ENCODE results near the gene RPS6KA3. TPM values are rescaled to one million over a fixed set of nuclear protein-coding genes. Genes with fewer than 3 reads are reported as not detected.
A peak's percentile ranks its signal among the peaks of the same experiment; 100 is the strongest.

The RPS6KA3 gene
- total RNA-seq (10 to 100 TPM; 43.9 to 52.7 TPM), polyA plus RNA-seq (10 to 100 TPM in 1 of 2 donors, 1 to 10 TPM in 1; 7.9 to 11.5 TPM)
- long read RNA-seq, donor 1, partial matches to known transcripts = 7 of 17 reads
- long read RNA-seq, donor 1, other reads (novel, unspliced or antisense) = 8 of 17 reads
- long read RNA-seq, donor 2, full-length matches to known transcripts = 21 of 38 reads
- long read RNA-seq, donor 2, partial matches to known transcripts = 3 of 38 reads
- long read RNA-seq, donor 2, other reads (novel, unspliced or antisense) = 14 of 38 reads

DNA sequence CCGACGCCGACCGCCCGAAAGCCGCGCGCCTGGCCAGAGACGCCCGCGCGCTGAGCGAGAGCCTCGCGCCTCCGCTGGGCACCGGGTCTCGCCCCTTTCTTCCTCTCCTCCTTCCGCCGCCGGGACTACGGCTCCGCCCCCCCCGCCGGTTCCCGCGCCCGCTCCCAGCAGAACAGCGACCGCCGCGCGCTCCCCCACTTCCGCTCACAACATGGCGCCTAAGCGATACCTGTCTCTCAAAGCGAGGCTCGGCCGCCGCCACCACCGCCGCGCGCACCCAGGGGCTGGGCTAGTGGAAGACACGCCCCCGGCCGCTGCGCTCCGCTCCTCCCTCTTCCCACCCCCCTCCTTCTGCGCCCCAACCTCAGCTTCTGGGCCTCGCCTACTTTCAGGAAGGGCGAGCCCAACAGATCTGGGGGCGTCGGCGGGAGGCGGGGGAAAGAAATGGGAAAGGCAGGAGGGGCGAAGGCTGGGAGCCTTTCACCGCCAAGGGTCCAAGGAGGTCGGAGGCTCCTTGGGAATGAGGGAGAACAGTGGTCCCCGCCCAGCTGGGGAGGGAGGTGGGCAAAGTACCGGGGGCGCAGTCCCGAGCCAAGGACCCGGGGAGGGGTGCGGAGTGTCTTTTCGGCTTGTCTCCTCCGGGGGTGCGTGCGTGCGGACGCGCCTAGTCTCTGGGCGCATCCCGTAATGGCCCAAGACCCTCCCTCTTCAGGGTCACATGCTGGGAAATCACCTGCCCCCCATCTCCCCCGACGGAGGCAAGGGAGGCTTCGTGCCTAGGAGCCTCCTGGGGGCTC, at the start of gene RPS6KA3:
Gene RPS6KA3, minus strand, starts transcription at position 100 of the 797 bp plus-strand sequence. CDS start 277 bp downstream, outside the sequence.
- no peaks in the 10 kb centered on the region for H3K4me1 ChIP-seq (ENCODE audit: control insufficient read depth in 1 of 2, insufficient read depth in 2 of 2, low read length in 2 of 2)
- intact Hi-C loops (cut with DNase I) = no loop called here
- H3K36me3 ChIP-seq (ENCODE audit: control insufficient read depth in 1 of 2, insufficient read depth in 2 of 2, low read length in 1 of 2) = no peaks in the 10 kb centered on the region
- ATAC-seq (ENCODE audit: low FRiP score) = peak; percentile 96
- H3K9me3 ChIP-seq (ENCODE audit: control insufficient read depth, low read length) = no peaks in the 10 kb centered on the region
- peak within 1 kb of the TSS in 1 of 2 donors; percentile 66 for H3K27ac ChIP-seq (ENCODE audit: low read depth in 1 of 2, low read length in 2 of 2)
- WGBS, 2 donors = 1 to 22% methylated on average over 51 to 77 of the region's 77 CpGs
- no peaks in the 10 kb centered on the region for H3K27me3 ChIP-seq (ENCODE audit: control insufficient read depth in 1 of 2, insufficient read depth in 2 of 2, low read length in 1 of 2)
- peak; percentile 93 to 96 for DNase-seq
- peak within 1 kb of the TSS; percentile 38 to 82 for H3K4me3 ChIP-seq (ENCODE audit: low read length in 2 of 2)

DNA sequence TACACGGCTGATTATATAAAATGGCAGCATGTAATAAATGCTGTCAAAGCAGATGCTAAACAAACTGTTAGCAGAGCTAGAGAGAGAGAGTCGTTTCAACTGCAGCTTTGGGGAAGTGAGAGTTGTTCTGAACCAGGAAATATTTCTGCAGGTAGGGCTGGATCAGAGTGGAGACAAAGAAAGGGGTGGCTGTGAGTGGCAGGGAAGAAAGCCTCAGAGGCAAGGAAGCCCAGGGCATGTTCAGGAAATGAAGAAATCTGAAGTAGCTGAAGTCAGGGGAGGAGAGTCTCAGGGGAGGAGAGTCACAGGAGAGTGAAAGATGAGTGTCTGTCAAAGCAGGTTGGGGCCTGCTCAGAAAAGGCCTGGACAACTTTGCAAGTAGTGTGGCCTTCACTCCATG, 48.4 kb upstream of the RPS6KA3 start:
- ATAC-seq (ENCODE audit: low FRiP score) (no peak), DNase-seq (no peak)
- Histone ChIP-seq H3K36me3 (ENCODE audit: control insufficient read depth in 1 of 2, insufficient read depth in 2 of 2, low read length in 1 of 2) (no peaks in the 10 kb centered on the region), H3K4me1 (ENCODE audit: control insufficient read depth in 1 of 2, insufficient read depth in 2 of 2, low read length in 2 of 2) (no peaks in the 10 kb centered on the region), H3K27me3 (ENCODE audit: control insufficient read depth in 1 of 2, insufficient read depth in 2 of 2, low read length in 1 of 2) (no peaks in the 10 kb centered on the region), H3K27ac (ENCODE audit: low read depth in 1 of 2, low read length in 2 of 2) (no peak overlapping the region), H3K9me3 (ENCODE audit: control insufficient read depth, low read length) (no peaks in the 10 kb centered on the region), H3K4me3 (ENCODE audit: low read length in 2 of 2) (no peak overlapping the region)
- intact Hi-C loops (cut with DNase I) = no loop called here
- 55 to 61% methylated on average over 2 of the region's 2 CpGs for WGBS, 2 donors

GRCh38 chrX:20313899-20314298, 47.2 kb upstream of the RPS6KA3 start:
- Histone ChIP-seq H3K36me3 (ENCODE audit: control insufficient read depth in 1 of 2, insufficient read depth in 2 of 2, low read length in 1 of 2) (no peaks in the 10 kb centered on the region), H3K9me3 (ENCODE audit: control insufficient read depth, low read length) (no peaks in the 10 kb centered on the region), H3K4me1 (ENCODE audit: control insufficient read depth in 1 of 2, insufficient read depth in 2 of 2, low read length in 2 of 2) (no peaks in the 10 kb centered on the region), H3K4me3 (ENCODE audit: low read length in 2 of 2) (no peak overlapping the region), H3K27me3 (ENCODE audit: control insufficient read depth in 1 of 2, insufficient read depth in 2 of 2, low read length in 1 of 2) (no peaks in the 10 kb centered on the region), H3K27ac (ENCODE audit: low read depth in 1 of 2, low read length in 2 of 2) (no peak overlapping the region)
- WGBS, 2 donors = 93 to 94% methylated on average over 1 of the region's 1 CpG
- no peak for ATAC-seq (ENCODE audit: low FRiP score)
- intact Hi-C loops (cut with DNase I) = no loop called here
- no peak for DNase-seq

DNA sequence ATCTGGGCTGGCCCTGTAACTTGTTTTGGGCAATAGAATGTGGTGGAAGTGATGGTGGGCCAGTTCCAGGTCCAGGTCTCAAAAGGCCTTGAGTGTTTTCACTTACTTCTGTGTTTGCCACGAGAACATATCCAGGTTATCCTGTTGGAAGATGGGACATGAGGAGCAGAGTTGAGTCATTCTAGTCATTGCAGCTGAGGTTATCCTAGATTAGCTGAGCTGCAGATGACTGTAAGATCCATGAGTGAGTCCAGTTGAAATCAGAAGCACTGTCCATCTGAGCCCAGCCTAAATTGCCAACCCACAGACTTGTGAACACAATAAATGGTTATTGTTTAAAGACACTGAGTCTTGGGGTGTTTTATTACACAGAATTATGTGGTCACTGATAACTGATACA, 45.3 kb upstream of the RPS6KA3 start:
- no peak overlapping the region for H3K4me3 ChIP-seq (ENCODE audit: low read length in 2 of 2)
- no peaks in the 10 kb centered on the region for H3K27me3 ChIP-seq (ENCODE audit: control insufficient read depth in 1 of 2, insufficient read depth in 2 of 2, low read length in 1 of 2)
- no peaks in the 10 kb centered on the region for H3K36me3 ChIP-seq (ENCODE audit: control insufficient read depth in 1 of 2, insufficient read depth in 2 of 2, low read length in 1 of 2)
- no peaks in the 10 kb centered on the region for H3K4me1 ChIP-seq (ENCODE audit: control insufficient read depth in 1 of 2, insufficient read depth in 2 of 2, low read length in 2 of 2)
- no peaks in the 10 kb centered on the region for H3K9me3 ChIP-seq (ENCODE audit: control insufficient read depth, low read length)
- H3K27ac ChIP-seq (ENCODE audit: low read depth in 1 of 2, low read length in 2 of 2) = no peak overlapping the region
- DNase-seq = no peak
- WGBS, 2 donors = 62 to 78% methylated on average over 1 of the region's 1 CpG
- intact Hi-C loops (cut with DNase I) = no loop called here
- ATAC-seq (ENCODE audit: low FRiP score) = no peak

DNA sequence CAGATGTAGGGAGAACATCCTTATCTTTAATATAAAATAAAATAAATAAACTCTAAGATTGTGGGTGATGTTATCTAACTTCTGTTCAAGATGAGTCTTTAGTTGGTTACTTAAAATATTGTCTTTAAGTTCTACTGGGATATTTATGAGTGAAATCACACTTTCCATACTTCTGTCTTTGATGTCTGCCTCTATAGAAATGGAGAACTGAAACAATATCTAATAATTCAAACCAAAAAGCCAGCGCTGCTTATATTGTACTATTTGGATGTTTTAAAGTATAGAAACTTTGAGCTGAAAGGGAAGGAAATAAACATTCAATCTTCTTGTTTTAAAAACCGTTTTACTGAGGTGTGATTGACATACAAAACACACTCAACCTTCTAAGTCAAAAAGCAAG, 44.8 kb upstream of the RPS6KA3 start:
- H3K27ac ChIP-seq (ENCODE audit: low read depth in 1 of 2, low read length in 2 of 2) = no peak overlapping the region
- WGBS, 2 donors = 53 to 80% methylated on average over 2 of the region's 2 CpGs
- H3K4me3 ChIP-seq (ENCODE audit: low read length in 2 of 2) = no peak overlapping the region
- no peak for ATAC-seq (ENCODE audit: low FRiP score)
- no peaks in the 10 kb centered on the region for H3K4me1 ChIP-seq (ENCODE audit: control insufficient read depth in 1 of 2, insufficient read depth in 2 of 2, low read length in 2 of 2)
- DNase-seq = no peak
- H3K9me3 ChIP-seq (ENCODE audit: control insufficient read depth, low read length) = no peaks in the 10 kb centered on the region
- intact Hi-C loops (cut with DNase I) = no loop called here
- no peaks in the 10 kb centered on the region for H3K27me3 ChIP-seq (ENCODE audit: control insufficient read depth in 1 of 2, insufficient read depth in 2 of 2, low read length in 1 of 2)
- H3K36me3 ChIP-seq (ENCODE audit: control insufficient read depth in 1 of 2, insufficient read depth in 2 of 2, low read length in 1 of 2) = no peaks in the 10 kb centered on the region

GRCh38 chrX:20309806-20310205, 43.1 kb upstream of the RPS6KA3 start:
- DNase-seq (no peak), ATAC-seq (ENCODE audit: low FRiP score) (no peak)
- no peak overlapping the region for H3K4me3 ChIP-seq (ENCODE audit: low read length in 2 of 2)
- no peaks in the 10 kb centered on the region for H3K27me3 ChIP-seq (ENCODE audit: control insufficient read depth in 1 of 2, insufficient read depth in 2 of 2, low read length in 1 of 2)
- H3K4me1 ChIP-seq (ENCODE audit: control insufficient read depth in 1 of 2, insufficient read depth in 2 of 2, low read length in 2 of 2) = no peaks in the 10 kb centered on the region
- no peak overlapping the region for H3K27ac ChIP-seq (ENCODE audit: low read depth in 1 of 2, low read length in 2 of 2)
- no peaks in the 10 kb centered on the region for H3K36me3 ChIP-seq (ENCODE audit: control insufficient read depth in 1 of 2, insufficient read depth in 2 of 2, low read length in 1 of 2)
- 25 to 35% methylated on average over 8 of the region's 8 CpGs for WGBS, 2 donors
- no peaks in the 10 kb centered on the region for H3K9me3 ChIP-seq (ENCODE audit: control insufficient read depth, low read length)
- intact Hi-C loops (cut with DNase I) = no loop called here

DNA sequence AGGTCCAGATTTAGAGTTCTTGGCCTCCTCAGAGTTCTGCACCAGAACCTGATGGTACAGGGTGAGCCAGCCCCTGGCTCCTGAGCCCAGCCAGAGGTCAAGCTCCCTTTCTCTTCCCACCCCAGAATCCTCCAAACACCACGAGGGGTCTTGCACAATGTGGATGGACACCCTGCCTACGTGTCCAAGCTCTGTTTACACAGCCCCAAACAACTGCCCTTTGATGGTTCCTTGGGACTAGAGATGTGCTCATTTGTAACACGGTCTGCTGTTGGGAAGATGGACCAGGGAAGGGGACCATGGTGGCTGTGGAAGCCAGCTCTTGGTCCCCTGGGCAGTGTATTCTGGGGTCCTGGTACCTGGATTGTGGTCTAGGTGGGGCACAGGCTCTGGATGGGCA, 40.0 kb upstream of the RPS6KA3 start:
- intact Hi-C loops (cut with DNase I) = no loop called here
- H3K27me3 ChIP-seq (ENCODE audit: control insufficient read depth in 1 of 2, insufficient read depth in 2 of 2, low read length in 1 of 2) = no peaks in the 10 kb centered on the region
- no peak for DNase-seq
- 63 to 85% methylated on average over 3 of the region's 3 CpGs for WGBS, 2 donors
- no peaks in the 10 kb centered on the region for H3K4me1 ChIP-seq (ENCODE audit: control insufficient read depth in 1 of 2, insufficient read depth in 2 of 2, low read length in 2 of 2)
- no peaks in the 10 kb centered on the region for H3K9me3 ChIP-seq (ENCODE audit: control insufficient read depth, low read length)
- no peak overlapping the region for H3K27ac ChIP-seq (ENCODE audit: low read depth in 1 of 2, low read length in 2 of 2)
- no peaks in the 10 kb centered on the region for H3K36me3 ChIP-seq (ENCODE audit: control insufficient read depth in 1 of 2, insufficient read depth in 2 of 2, low read length in 1 of 2)
- no peak overlapping the region for H3K4me3 ChIP-seq (ENCODE audit: low read length in 2 of 2)
- no peak for ATAC-seq (ENCODE audit: low FRiP score)

DNA sequence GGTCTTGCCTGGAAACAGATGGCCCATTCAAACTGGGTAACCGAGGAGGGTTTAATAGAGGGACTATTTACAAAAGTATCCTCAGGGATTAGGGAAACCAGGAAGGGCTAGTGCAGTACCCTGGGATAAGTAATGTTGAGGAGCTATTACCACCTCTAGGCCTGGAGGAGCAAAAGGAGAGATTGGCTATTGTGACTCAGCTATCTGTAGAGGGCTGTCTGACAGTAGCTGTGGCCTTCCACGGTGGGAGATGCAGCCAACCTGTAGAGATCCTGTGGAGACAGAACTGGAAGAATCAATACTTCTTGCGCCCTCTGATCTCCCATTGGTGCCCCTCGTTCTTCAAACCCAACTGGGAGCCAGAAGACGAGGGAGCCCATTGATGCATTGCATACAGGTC, 34.1 kb upstream of the RPS6KA3 start:
- no peaks in the 10 kb centered on the region for H3K36me3 ChIP-seq (ENCODE audit: control insufficient read depth in 1 of 2, insufficient read depth in 2 of 2, low read length in 1 of 2)
- H3K27ac ChIP-seq (ENCODE audit: low read depth in 1 of 2, low read length in 2 of 2) = no peak overlapping the region
- DNase-seq = no peak
- ATAC-seq (ENCODE audit: low FRiP score) = no peak
- no peaks in the 10 kb centered on the region for H3K27me3 ChIP-seq (ENCODE audit: control insufficient read depth in 1 of 2, insufficient read depth in 2 of 2, low read length in 1 of 2)
- intact Hi-C loops (cut with DNase I) = no loop called here
- no peaks in the 10 kb centered on the region for H3K4me1 ChIP-seq (ENCODE audit: control insufficient read depth in 1 of 2, insufficient read depth in 2 of 2, low read length in 2 of 2)
- WGBS, 2 donors = 81 to 95% methylated on average over 5 of the region's 5 CpGs
- H3K9me3 ChIP-seq (ENCODE audit: control insufficient read depth, low read length) = no peaks in the 10 kb centered on the region
- H3K4me3 ChIP-seq (ENCODE audit: low read length in 2 of 2) = no peak overlapping the region

- no peaks in the 10 kb centered on the region for H3K27me3 ChIP-seq (ENCODE audit: control insufficient read depth in 1 of 2, insufficient read depth in 2 of 2, low read length in 1 of 2)
- no peaks in the 10 kb centered on the region for H3K9me3 ChIP-seq (ENCODE audit: control insufficient read depth, low read length)
- H3K36me3 ChIP-seq (ENCODE audit: control insufficient read depth in 1 of 2, insufficient read depth in 2 of 2, low read length in 1 of 2) = no peaks in the 10 kb centered on the region
- intact Hi-C loops (cut with DNase I) = no loop called here
- no peak for ATAC-seq (ENCODE audit: low FRiP score)
- no peaks in the 10 kb centered on the region for H3K4me1 ChIP-seq (ENCODE audit: control insufficient read depth in 1 of 2, insufficient read depth in 2 of 2, low read length in 2 of 2)
- H3K27ac ChIP-seq (ENCODE audit: low read depth in 1 of 2, low read length in 2 of 2) = no peak overlapping the region
- H3K4me3 ChIP-seq (ENCODE audit: low read length in 2 of 2) = no peak overlapping the region
- DNase-seq = no peak
- WGBS, 2 donors = 78 to 90% methylated on average over 2 of the region's 2 CpGs
Measured at GRCh38 chrX:20294957-20295356, 28.2 kb upstream of the RPS6KA3 start.
